ENCODE results near the gene SERINC2.
A peak's percentile ranks its signal among the peaks of the same experiment; 100 is the strongest.
"Not testable (repeated sequence)": the region's sequence is repeated elsewhere in the genome, so short reads cannot be mapped to it uniquely, and the experiment has no call there.

Gene SERINC2

DNA sequence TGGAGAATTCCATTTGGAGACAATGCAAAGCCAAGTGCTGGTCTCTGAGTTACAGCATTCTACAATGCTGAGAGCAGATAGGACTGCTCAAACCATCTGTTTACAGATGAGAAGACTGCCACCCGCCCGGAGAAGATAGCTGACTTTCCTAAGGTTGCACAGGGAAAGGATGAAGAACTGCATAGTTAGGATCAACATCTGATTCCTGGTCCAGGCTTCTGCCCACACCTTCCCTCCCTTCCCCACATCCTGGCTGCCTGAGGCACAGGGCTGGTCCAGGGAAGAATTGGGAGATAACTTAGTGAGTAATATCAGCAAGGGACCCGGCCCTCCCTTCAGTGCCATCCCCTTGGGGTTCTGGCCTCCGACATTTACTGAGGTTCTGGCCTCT lies 2.0 kb downstream of the SERINC2 start:
- DNase-seq (ENCODE audit: low read depth): no peak

DNA sequence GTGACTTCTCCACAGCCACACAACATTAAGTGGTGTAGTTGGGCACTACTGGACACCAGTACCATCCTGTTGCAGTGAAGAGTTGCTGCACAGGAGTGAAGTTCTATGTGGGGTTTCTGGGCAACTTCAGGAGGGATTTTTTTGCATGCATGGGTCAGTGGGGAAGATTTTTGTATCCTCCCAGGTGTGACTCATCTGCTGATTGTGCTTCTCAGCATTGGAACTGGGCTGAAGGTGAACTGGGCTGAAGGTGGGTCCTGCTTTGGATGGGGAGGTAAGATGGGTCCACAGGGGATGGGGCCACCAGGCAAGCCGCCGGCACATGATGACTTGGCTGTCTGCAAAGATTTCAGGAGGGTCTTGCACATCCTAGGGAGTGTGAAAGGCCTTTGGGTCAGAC lies 2.6 kb downstream of the SERINC2 start:
- no peak for DNase-seq (ENCODE audit: low read depth)

DNA sequence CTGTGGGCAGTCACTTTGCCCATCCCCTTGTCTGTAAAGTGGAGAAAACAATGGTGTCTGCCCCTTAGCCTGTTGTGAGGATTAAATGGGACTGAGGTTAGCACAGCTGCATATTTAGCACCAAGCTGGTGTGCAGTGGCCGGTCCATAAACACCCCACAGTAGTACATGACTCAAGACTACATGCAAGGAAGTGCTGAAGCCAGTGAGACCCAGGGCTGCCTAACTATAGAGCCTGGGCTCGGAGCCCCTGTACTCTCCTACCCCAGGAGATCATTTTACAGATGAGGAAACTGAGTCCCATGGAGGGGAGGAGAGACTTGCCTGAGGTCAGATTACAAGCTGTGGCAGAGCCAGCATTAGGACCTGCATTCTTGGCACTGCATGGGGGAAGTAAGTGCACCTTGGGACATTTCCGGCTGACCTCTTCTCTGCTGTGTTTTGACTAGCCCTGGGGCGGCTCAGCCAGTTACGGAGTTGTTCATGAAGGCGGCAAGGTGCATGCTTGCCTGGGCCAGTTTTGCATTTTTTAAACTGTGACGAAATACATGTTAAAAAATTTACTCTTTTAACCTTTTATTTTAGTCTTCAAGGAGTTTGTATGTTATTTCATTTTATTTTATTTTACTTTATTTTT lies 3.2 kb downstream of the SERINC2 start:
- no peak for DNase-seq (ENCODE audit: low read depth)

DNA sequence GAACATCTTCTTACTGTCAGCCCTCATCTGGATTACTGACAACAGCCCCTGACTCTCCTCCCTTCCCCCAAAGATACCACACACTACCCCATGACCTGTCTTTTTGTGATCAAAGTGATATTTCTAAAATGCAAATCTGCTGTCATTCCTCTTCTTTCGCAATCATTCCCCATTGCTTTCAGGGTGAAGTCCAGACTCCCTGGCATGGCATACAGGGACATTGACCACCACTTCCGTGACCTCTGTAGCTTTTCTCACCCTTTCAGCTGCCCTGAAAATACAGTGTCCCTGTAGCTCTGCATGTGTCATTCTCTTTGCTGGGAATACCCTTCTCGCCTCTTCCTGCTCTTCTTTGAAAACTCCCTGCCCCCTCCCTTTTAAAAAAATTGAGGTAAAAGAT lies 4.1 kb downstream of the SERINC2 start:
- no peak for DNase-seq (ENCODE audit: low read depth)

DNA sequence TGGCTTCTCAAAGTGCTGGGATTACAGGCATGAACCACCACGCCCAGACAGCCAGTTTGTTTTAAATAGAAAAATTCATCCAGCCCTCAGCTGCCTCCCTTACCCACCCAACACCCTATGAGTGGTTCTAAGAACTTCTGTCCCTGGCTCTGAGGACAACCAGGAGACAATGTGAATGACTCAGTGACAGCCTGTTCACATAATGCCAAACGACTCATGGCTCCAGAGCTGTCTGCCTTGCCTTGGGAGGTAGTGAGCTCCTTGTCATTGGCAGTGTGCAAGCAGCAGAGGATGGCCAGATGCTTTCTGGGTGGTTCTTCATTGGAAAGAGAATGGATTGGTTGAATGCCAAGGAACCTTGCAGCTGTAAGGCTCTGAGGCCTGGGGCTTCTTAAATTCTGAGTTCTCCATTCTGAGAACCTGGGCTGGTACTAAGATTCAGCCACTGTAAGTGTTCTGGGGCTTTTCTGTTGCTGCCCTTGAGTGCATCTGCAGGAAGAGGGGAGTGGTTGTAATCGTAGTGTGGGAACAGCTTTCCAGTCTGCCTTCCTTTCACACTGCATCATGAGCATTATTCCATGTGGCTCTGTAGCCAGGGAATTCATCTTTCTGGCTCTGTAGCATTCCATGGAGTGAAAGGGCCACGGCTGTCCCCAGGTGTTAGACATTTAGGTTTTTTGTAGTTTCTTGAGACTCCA lies 5.8 kb downstream of the SERINC2 start:
- no peak for DNase-seq (ENCODE audit: low read depth)

DNA sequence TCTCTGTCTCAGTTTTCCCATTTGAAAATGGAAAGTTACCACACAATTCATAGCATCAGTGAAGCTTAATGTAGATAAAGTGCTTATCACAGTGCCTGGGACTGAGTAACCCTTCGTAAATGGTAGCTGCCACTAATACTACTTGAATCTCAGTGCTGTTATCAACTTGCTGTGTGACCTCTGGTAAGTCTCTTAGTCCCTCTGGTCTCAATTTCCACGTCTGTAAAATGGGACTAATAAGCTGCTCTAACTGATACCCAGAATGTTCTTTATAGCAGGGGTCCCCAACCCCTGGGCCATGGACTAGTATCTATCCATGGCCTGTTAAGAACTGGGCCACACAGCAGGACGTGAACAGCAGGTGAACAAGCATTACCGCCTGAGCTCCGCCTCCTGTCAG lies 7.7 kb downstream of the SERINC2 start:
- no peak for DNase-seq (ENCODE audit: low read depth)

DNA sequence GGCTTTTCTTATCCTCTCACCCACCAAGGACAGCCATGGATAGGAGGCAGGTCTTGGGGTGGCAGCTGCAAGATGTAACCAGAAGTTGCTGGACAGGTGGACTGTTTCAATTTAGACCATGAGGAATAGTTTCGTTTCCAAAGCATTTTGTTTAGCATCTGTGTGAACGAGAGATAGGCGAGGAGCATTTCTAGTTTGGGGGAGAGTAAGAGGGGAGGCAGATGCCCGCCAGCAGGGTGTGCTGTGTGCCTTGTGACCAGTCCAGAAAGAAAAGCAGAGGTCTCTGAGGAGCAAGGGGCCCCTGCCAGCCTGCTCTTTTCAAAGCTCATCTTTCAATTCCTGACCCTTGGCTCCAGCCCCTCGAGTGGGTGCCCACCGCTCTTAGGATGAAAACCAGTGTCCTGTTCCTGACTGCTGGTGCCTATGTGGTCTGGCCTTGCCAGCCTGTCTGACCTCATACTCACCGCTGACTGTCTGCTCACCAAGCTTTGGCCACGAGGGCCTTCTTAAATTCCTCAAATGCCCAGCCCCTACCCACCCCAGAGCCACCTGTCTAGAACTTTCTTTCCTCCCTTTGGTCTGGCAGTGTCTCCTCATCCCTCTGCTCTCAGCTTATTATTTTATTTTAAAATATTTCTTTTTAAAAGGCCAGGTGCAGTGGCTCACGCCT lies 8.5 kb downstream of the SERINC2 start:
- DNase-seq (ENCODE audit: low read depth): no peak

DNA sequence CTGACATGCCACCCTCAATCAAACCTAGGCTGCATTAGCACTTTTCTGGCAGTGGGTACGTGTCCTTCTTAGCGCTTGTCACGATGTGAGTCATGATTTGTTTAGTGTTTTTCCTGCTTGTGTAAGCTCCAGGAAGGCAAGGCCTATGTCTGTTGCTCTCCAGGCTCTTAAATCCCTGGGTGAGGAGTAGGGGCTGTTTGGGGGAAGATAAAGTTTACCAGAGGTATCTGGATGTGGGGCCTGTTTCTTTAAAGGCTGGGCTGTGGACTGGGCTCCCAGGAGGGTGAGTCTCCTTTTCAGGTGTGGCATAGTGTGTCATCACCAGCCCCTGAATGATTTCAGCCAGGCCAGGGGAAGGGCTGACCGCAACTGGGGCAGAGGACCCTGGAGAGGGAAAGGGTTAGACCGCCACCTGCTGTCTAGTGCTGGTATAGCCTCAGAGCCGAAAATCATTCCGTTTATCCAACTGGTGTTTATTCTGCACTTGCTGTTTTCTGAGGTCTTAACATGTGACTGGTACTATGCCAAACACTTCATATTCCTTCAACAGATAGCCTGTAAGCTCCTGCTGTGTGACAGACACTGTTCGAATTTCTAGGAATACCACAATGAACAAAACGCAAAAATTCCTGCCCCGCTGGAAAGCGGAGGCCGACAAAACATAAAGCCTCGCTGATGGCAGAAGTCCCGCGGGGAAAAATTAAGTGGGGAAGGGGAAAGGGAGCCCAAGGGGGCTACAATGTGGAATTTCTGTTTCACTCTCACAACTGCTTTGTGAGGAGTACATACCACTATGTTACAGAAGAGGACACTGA lies 9.7 kb downstream of the SERINC2 start:
- DNase-seq (ENCODE audit: low read depth): peak; percentile 45

DNA sequence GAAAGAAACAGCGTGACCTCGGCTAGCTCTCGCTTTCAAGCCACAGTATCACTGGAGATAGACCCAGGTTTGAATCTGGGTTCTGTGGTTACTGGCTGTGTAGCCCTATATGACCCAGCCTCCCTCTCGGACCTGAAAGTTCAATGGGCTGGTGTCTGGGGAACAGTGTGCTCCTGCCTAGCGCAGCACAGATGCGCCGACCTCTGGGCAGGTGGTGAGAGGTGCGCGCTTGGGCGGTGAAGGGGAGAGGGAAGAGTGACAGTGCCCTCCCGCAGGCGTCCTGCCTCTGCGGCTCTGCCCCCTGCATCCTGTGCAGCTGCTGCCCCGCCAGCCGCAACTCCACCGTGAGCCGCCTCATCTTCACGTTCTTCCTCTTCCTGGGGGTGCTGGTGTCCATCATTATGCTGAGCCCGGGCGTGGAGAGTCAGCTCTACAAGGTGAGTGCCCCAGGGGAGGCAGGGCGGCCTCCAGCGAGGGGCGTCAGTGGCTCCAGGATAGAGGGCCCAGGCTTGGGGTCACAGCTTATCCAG lies 10.5 kb downstream of the SERINC2 start:
- no peak for DNase-seq (ENCODE audit: low read depth)

DNA sequence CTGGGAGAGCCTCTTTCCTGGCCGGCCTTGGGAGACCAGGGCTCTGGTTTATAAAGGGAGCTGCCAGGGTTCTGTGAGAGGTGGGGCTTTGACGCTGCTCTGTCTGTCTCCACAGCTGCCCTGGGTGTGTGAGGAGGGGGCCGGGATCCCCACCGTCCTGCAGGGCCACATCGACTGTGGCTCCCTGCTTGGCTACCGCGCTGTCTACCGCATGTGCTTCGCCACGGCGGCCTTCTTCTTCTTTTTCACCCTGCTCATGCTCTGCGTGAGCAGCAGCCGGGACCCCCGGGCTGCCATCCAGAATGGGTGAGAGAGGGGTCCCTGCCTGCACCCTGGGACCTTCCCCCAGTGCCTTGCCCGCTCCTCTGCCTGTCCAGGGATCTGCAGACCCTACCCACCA lies 11.6 kb downstream of the SERINC2 start:
- DNase-seq (ENCODE audit: low read depth): no peak

DNA sequence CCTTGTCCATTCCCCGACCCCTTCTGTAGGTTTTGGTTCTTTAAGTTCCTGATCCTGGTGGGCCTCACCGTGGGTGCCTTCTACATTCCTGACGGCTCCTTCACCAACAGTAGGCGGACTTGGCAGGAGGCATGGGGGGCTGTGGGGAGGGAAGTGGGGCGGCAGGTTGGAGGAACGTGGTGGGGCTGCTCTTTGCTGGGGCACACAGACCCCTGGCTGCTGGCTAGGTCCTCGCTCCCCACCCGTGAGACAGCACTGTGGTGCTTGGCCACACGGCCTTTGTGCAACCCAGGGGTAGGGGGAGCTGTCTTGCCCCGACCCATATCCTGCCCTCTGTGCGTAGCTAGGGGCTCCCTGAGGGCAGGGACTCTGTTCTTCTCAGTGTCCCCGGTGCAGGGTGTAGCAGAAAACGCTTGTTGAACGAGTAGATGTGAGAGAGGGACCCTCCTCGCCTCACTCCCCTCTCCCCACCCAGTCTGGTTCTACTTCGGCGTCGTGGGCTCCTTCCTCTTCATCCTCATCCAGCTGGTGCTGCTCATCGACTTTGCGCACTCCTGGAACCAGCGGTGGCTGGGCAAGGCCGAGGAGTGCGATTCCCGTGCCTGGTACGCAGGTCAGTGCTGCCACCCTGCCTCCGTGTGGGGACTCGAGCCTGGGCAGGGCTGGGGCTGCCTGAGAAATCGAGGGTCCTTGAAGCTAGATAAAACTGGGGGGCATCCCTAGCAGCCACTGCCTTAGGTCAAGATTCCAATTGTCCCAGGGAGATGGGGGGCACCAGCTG lies 12.5 kb downstream of the SERINC2 start:
- DNase-seq (ENCODE audit: low read depth): no peak

DNA sequence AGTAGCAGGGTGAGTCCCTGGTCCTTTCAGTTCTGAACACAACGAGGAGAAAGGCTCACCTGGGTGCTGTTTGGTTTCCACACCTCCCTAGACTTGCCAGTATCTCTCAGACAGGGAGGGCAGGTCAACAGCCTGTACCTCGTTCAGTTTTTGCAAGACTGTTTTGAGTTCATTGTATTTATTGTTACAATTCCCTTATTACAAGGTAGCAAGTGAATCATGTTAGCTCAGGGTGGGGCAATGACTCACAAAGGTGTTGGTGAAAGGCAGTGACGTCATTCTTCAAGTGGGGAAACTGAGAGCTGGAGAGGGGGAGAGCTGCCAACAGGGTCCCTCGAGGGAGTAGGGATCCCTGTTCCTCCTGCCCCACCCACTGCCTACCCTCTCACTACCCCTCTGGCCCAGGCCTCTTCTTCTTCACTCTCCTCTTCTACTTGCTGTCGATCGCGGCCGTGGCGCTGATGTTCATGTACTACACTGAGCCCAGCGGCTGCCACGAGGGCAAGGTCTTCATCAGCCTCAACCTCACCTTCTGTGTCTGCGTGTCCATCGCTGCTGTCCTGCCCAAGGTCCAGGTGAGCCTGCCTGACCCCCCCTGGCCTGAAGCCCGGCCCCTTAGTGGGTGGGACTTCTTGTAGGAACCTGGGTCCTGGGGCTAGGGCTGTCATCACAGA lies 13.4 kb downstream of the SERINC2 start:
- DNase-seq (ENCODE audit: low read depth): no peak

DNA sequence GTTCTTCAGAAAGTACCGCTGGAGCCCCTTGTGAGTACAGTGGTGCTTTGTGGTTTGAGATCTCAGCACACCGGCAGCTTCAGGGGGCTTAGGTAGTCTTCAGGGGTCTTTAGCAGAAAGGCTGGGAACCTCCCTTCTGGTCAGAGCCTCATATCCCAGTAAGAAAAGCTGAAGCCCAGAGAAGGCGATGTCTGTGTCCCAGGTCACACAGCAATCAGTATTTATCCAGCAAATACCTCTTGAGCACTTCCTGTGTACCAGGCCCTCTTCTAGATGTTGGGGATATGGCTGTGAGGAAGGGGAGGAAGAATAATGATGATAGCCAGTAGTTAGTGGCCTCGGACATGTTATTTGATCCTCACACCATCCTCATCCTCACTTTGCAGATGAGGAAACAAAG lies 14.3 kb downstream of the SERINC2 start:
- no peak for DNase-seq (ENCODE audit: low read depth)

DNA sequence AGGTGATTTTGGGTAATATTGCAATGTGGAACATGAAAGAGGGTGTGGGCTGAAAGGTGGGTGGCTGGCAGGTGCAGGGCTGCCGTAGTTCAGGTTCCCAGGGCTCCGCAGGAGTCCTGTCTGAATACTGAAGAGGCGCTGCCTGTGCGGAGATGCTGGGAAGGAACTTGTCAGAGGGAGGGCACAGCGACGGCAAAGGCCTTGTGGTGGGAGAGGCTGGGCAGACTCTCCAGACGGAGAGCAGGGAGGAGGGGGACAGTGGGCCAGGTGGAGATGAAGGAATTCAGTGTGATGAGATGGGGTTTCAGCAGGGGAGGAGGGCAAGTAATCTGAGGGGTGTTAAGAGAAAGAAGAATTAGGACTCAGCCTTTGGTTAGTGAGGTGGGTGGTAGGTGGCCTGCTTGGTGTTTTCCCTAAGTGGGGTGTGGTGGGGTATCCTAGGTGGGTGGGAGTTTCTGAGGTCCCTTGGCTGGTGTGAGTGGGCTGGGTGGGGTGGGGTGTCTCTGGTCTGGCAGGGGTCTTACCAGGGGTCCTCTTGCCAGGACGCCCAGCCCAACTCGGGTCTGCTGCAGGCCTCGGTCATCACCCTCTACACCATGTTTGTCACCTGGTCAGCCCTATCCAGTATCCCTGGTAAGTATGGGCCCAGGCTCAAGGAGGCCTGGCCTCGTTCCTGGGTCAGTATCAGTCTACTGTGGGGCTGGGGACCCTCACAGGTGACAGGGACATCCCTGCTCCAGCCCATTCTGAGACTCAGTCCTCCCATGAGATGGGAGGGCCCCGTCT lies 15.6 kb downstream of the SERINC2 start:
- DNase-seq (ENCODE audit: low read depth): no peak

DNA sequence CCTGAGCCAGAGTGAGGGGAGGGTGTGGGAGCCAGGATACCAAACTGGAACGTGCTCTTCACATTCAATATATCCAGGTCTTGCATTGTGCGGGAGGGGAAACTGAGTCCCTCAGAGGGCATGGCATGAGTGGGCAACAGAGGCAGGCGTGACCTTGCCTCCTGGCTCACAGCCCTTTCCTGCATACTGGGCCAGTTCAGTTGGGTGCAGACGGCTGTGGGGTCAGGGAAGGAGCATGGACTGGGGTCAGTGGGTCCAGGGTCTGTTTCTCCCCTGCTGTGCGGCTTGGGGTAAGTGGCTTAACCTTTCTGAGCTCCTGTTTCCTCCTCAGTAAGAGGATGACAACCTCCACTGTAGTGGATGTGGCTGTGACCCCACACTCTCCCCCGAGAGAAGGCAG lies 16.6 kb downstream of the SERINC2 start:
- no peak for DNase-seq (ENCODE audit: low read depth)

DNA sequence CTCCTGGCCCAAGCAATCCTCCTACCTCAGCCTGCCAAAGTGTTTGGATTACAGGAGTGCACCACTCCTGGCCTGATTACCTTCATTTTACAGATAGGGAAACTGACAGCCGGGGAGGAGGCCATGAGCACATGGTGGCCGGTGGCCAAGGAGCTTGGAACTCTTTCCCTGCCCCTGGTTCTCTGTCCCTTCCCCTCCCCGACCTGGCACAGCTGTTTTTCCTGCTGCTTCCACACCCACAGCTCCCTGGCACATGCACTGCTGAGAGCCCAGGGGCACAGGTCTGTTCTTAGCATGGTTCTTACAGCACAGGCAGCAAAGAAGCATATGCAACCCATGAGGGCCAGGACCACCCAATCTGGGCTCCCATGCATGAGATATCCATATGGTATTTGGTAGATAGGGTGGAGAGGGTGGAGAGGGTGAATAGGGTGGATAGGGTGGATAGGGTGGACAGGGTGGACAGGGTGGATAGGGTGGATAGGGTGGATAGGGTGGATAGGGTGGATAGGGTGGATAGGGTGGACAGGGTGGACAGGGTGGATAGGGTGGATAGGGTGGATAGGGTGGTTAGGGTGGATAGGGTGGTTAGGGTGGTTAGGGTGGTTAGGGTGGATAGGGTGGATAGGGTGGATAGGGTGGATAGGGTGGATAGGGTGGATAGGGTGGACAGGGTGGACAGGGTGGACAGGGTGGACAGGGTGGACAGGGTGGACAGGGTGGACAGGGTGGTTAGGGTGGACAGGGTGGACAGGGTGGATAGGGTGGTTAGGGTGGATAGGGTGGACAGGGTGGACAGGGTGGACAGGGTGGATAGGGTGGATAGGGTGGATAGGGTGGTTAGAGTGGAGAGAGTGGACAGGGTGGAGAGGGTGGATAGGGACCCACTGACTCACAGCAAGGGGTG lies 18.6 kb downstream of the SERINC2 start:
- not testable (repeated sequence) for DNase-seq (ENCODE audit: low read depth)

DNA sequence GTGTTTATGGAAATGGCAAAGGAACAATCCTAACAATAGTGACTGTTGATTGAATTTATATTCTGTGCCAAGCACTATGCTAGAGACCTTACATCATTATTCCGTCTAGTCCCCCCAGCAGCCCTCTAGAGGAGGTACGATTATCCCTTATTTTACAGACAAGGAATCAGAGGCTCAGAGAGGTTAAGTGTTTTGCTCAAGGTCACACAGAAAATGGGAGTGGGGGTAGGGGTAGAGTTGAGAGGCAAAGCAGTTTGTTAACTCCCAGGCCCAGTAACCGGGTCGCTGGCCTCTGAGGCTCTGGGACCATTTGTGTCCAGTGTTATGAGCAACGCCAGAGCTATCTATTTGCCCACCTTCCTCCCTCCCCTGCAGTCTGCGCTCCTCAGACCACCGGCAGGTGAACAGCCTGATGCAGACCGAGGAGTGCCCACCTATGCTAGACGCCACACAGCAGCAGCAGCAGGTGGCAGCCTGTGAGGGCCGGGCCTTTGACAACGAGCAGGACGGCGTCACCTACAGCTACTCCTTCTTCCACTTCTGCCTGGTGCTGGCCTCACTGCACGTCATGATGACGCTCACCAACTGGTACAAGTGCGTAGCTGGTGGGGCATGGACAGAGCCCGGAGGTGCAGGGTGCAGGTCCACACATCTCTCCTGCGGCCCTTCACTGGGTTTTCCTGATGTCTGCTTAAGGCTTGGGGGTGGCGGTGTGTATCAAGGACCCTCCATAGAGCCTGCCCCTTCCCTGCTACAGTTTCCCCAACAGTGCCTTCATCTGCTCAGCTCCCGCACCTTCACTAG lies 19.8 kb downstream of the SERINC2 start:
- no peak for DNase-seq (ENCODE audit: low read depth)

DNA sequence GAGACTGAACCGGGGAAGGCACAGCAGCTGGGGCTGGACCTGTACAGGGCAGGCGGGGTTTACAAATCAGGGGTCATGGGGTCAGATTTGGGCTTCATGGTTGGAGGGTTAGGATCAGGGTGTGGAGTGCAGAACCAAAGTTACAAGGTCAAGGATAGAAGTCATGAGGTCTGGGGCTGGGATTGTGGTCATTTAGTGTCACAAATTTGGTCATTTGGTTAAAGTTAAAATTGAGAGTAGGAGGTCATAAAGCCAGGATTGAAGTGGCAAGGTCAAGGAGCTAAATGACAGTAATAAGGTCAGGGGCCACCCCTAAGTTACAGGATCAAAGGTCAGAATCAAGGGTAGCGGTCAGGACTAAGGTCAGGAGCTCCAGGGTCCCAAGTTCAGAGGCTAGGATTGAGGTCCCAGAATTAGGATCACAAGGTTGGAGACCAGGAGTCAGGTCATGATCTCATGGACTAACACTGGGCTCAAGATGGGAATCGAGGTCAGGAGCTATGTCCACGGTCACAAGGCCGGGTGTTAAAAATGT lies 20.4 kb downstream of the SERINC2 start:
- no peak for DNase-seq (ENCODE audit: low read depth)
